Smooth muscle cell (in vitro differentiated cells): Measurements from ENCODE around the gene C5. TPM values are rescaled to one million over a fixed set of nuclear protein-coding genes. Genes with fewer than 3 reads are reported as not detected.
A peak's percentile ranks its signal among the peaks of the same experiment; 100 is the strongest.
"Not testable (repeated sequence)": the region's sequence is repeated elsewhere in the genome, so short reads cannot be mapped to it uniquely, and the experiment has no call there.

Source experiments
- DNase-seq: peaks from one replicate; lab custom pipeline; 2025; ENCODE audit not compliant: unreplicated experiment; lab: John Stamatoyannopoulos, UW
- H2AFZ ChIP-seq: fragments of 200-600 bp; sonication (generic); 2 replicates; pipeline ENCODE4 v1.6.0; 2016; ENCODE audit warnings: antibody characterized with exemption, low read depth, mild to moderate bottlenecking
- H3F3A ChIP-seq: fragments of 200-600 bp; sonication (generic); 2 replicates; pipeline ENCODE4 v1.6.0; 2017; ENCODE audit warnings: antibody characterized with exemption, low read depth
- H3K27ac ChIP-seq: fragments of 200-600 bp; sonication (generic); 2 replicates; pipeline ENCODE4 v1.5.1; 2016; ENCODE audit warnings: low read depth, mild to moderate bottlenecking
- H3K27me3 ChIP-seq: fragments of 200-600 bp; sonication (generic); 2 replicates; pipeline ENCODE4 v1.6.1; 2016; ENCODE audit warnings: low read depth, mild to moderate bottlenecking
- H3K36me3 ChIP-seq: fragments of 200-600 bp; sonication (generic); 2 replicates; pipeline ENCODE4 v1.5.1; 2016; ENCODE audit warnings: low read depth
- H3K4me1 ChIP-seq: fragments of 200-600 bp; sonication (generic); 2 replicates; pipeline ENCODE4 v1.5.1; 2016; ENCODE audit warnings: low read depth
- H3K4me2 ChIP-seq: fragments of 200-600 bp; sonication (generic); 2 replicates; pipeline ENCODE4 v1.6.0; 2016; ENCODE audit warnings: mild to moderate bottlenecking
- H3K4me3 ChIP-seq: fragments of 200-600 bp; sonication (generic); 2 replicates; pipeline ENCODE4 v1.5.1; 2016; ENCODE audit warnings: mild to moderate bottlenecking
- H3K79me2 ChIP-seq: fragments of 200-600 bp; sonication (generic); 2 replicates; pipeline ENCODE4 v1.6.0; 2016; ENCODE audit warnings: low read depth, mild to moderate bottlenecking
- H3K9ac ChIP-seq: fragments of 200-600 bp; sonication (generic); 2 replicates; pipeline ENCODE4 v1.6.0; 2016; ENCODE audit warnings: low read depth
- H3K9me3 ChIP-seq: fragments of 200-600 bp; sonication (generic); replicated peaks from 2 replicates; pipeline ENCODE4 v1.5.1; 2016; ENCODE audit warnings: low read depth
- H4K20me1 ChIP-seq: fragments of 200-600 bp; sonication (generic); 2 replicates; pipeline ENCODE4 v1.6.0; 2016; ENCODE audit warnings: low read depth
- WGBS: methylation state at CpG from one replicate; pipeline ENCODE4 v1.1.7; 2016; ENCODE audit warnings: low lambda C conversion rate; 5-methylcytosine and 5-hydroxymethylcytosine counted together
- polyA plus RNA-seq: library from polyadenylated mRNA; unstranded; fragments of >200 nt; fragmentation: Nextera tagmentation; extraction: Ambion mirVana; gene quantifications from 2 replicates; pipeline ENCODE4 v1.2.1, GENCODE V29; 2016
- total RNA-seq: library from RNA; depleted of rRNA; stranded (reverse); fragments of >200 nt; gene quantifications from 2 replicates; pipeline ENCODE4 v1.2.3, GENCODE V29; 2014
- TF ChIP-seq, protein P1 (sequence below): fragments of 200-600 bp; sonication (generic); IDR thresholded peaks from 2 replicates; pipeline ENCODE4 v1.5.1; 2017; ENCODE audit warnings: borderline replicate concordance, mild to moderate bottlenecking, antibody characterized with exemption; ENCODE audit not compliant: insufficient read depth, poor library complexity, severe bottlenecking

Gene C5
- total and polyA plus RNA-seq, 2 experiments from 2014 or later: 0.57 to 0.76 TPM

DNA sequence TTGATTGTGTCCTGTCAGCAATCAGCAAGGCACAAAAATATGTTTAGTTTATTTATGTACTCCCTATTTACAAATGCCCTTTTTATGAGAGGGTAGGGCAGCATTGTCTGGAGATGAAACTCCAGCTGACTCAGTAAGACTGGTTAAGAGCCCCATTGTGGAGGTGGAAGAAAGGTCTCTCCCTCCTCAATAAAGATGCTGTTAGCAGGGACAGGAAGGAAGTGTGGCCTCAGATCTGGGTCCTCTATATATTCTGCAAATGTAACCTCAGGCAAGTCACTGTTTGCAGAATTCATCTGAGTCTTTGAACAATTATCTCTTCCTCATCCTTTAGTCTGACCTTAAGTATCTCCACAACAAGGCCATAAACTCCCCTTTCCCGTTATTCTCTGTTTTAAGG lies 75.2 kb downstream of the C5 start:
- Histone ChIP-seq H3K9ac (no peak overlapping the region), H3K4me1 (peaks cover 5% of the 10 kb centered on the region), H3K79me2 (no peaks in the 10 kb centered on the region), H3K9me3 (no peaks in the 10 kb centered on the region), H3K27me3 (no peaks in the 10 kb centered on the region), H3K4me2 (peak overlapping the region; percentile 56), H2AFZ (peak overlapping the region; percentile 20), H3K4me3 (no peak overlapping the region), H4K20me1 (no peaks in the 10 kb centered on the region), H3K36me3 (no peaks in the 10 kb centered on the region), H3F3A (peaks cover 4% of the 10 kb centered on the region), H3K27ac (peak overlapping the region; percentile 73)
- WGBS: 50% methylated on average over 1 of the region's 1 CpG
- no peak for DNase-seq
- TF ChIP-seq, protein P1, sequence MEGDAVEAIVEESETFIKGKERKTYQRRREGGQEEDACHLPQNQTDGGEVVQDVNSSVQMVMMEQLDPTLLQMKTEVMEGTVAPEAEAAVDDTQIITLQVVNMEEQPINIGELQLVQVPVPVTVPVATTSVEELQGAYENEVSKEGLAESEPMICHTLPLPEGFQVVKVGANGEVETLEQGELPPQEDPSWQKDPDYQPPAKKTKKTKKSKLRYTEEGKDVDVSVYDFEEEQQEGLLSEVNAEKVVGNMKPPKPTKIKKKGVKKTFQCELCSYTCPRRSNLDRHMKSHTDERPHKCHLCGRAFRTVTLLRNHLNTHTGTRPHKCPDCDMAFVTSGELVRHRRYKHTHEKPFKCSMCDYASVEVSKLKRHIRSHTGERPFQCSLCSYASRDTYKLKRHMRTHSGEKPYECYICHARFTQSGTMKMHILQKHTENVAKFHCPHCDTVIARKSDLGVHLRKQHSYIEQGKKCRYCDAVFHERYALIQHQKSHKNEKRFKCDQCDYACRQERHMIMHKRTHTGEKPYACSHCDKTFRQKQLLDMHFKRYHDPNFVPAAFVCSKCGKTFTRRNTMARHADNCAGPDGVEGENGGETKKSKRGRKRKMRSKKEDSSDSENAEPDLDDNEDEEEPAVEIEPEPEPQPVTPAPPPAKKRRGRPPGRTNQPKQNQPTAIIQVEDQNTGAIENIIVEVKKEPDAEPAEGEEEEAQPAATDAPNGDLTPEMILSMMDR: no peak

DNA sequence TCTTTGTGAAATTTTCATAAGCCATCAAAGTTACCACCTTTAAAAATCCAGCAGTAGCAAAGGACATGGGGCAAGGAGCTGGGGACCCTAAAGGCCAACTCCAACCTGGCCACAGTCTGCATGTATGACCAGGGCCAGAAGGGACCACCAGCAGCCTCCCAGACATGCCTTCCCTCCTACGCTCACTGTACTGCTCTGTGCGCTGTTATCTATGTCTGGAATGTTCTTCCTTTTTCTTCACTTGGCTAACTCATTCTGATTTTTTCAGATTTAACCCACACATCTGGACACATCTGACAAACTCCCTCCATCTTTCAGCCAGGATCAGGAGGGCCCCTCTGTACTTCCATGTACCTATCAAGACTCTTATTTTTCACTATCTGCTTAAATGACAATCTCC lies 75.9 kb downstream of the C5 start:
- H3K27ac ChIP-seq: peak overlapping the region; percentile 73

DNA sequence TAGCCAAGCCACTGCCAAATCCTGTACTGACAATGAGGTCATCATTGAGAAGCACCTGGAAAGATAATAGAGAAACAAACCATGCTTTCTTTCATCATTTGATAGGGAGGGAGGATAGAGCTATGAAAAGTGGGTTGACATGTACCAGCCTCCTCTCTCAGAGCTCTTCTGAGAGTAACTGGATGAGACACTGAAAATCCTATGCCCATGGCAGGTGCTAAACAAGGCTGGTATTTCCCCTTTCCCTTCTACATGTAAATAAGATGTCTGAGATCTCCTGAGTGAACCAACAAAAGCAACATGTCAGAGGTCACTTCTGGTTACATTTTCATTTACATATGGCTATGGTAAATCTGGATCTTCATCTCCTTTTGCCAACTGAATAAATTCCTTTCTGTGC lies 78.1 kb downstream of the C5 start:
- Histone ChIP-seq H3K27ac (no peak overlapping the region), H3K9me3 (no peaks in the 10 kb centered on the region), H3K4me1 (peaks cover 5% of the 10 kb centered on the region), H3K4me2 (no peak overlapping the region), H3K27me3 (no peaks in the 10 kb centered on the region), H3F3A (peaks cover 4% of the 10 kb centered on the region), H3K4me3 (no peak overlapping the region), H3K79me2 (no peaks in the 10 kb centered on the region), H2AFZ (no peak overlapping the region), H3K36me3 (no peaks in the 10 kb centered on the region), H3K9ac (no peak overlapping the region), H4K20me1 (no peaks in the 10 kb centered on the region)
- DNase-seq: no peak
- TF ChIP-seq, protein P1: no peak

More for the DNA sequence above, 75.9 kb downstream of the C5 start:
- Histone ChIP-seq H3K9me3 (no peaks in the 10 kb centered on the region), H3K4me1 (peaks cover 5% of the 10 kb centered on the region), H3F3A (peaks cover 4% of the 10 kb centered on the region), H3K36me3 (no peaks in the 10 kb centered on the region), H3K27me3 (no peaks in the 10 kb centered on the region), H3K79me2 (no peaks in the 10 kb centered on the region), H3K4me3 (no peak overlapping the region), H2AFZ (no peak overlapping the region), H3K4me2 (peak overlapping the region; percentile 56), H4K20me1 (no peaks in the 10 kb centered on the region), H3K9ac (no peak overlapping the region)
- WGBS: 12% methylated on average over 2 of the region's 2 CpGs
- DNase-seq: no peak
- TF ChIP-seq, protein P1: no peak

DNA sequence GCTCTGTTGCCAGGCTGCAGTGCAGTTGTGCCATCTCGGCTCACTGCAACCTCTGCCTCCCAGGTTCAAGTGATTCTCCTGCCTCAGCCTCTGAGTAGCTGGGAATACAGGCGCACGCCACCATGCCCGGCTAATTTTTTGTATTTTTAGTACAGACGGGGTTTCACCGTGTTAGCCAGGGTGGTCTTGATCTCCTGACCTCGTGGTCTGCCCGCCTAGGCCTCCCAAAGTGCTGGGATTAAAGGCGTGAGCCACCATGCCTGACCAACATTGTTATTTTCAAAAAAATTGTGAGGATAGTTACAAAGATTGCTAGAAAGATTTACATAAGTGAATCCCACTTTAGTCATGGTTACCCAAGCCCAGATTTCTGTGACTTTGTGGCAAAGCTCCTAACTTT lies 78.6 kb downstream of the C5 start:
- WGBS: 93% methylated on average over 9 of the region's 9 CpGs
- not testable (repeated sequence) for H3K4me2 ChIP-seq, H3K27me3 ChIP-seq, H3K4me3 ChIP-seq, H3K9ac ChIP-seq, DNase-seq, H3K36me3 ChIP-seq, H4K20me1 ChIP-seq, H2AFZ ChIP-seq, H3K79me2 ChIP-seq, H3K4me1 ChIP-seq, H3F3A ChIP-seq, H3K27ac ChIP-seq, H3K9me3 ChIP-seq
